Activated CD8-positive, alpha-beta T cell treated with anti-CD3 and anti-CD28 coated beads for 36 hours (primary cell): Measurements from ENCODE around the gene PEPD. TPM values are rescaled to one million over a fixed set of nuclear protein-coding genes. Genes with fewer than 3 reads are reported as not detected.

Experiments used
- ATAC-seq: fragments of 200-7000 bp; cut with Tn5 transposase; one replicate; pipeline ENCODE4 v1.10.0; 2021; ENCODE audit warnings: mild to moderate bottlenecking, moderate library complexity
- CTCF ChIA-PET: fragments of 350-600 bp; sonication (Branson Sonifier 250); formaldehyde crosslinking; loops from one replicate; lab custom pipeline; 2021; ENCODE audit warnings: antibody characterized with exemption; lab: Charles Lee
- POLR2A ChIA-PET: fragments of 350-600 bp; sonication (Branson Sonifier 250); formaldehyde crosslinking; loops from one replicate; lab custom pipeline; 2021; ENCODE audit warnings: antibody characterized with exemption; lab: Charles Lee
- DNase-seq: peaks from one replicate; pipeline ENCODE4 v3.0.0-alpha.2; 2020
- H3K27ac Mint-ChIP-seq: one replicate; pipeline ENCODE4 v1.8.0; 2021; ENCODE audit warnings: mild to moderate bottlenecking, mixed read lengths
- H3K27me3 Mint-ChIP-seq: one replicate; pipeline ENCODE4 v1.8.0; 2021; ENCODE audit warnings: mixed read lengths
- H3K36me3 Mint-ChIP-seq: one replicate; pipeline ENCODE4 v1.8.0; 2021; ENCODE audit warnings: low read depth, mixed read lengths
- H3K4me1 Mint-ChIP-seq: one replicate; pipeline ENCODE4 v1.8.0; 2021; ENCODE audit warnings: low read depth, mixed read lengths
- H3K4me3 Mint-ChIP-seq: one replicate; pipeline ENCODE4 v1.8.0; 2021; ENCODE audit warnings: mild to moderate bottlenecking, moderate library complexity, mixed read lengths
- H3K9me3 Mint-ChIP-seq: one replicate; pipeline ENCODE4 v1.8.0; 2021; ENCODE audit warnings: mixed read lengths
- intact Hi-C: fragments of 100-400 bp; cut with micrococcal nuclease; formaldehyde crosslinking; loops from one replicate; pipeline ENCODE4 v1.10.0; 2022
- total RNA-seq, 2 experiments: library from RNA; stranded (reverse); gene quantifications; one replicate each; pipeline ENCODE4 v1.2.3, GENCODE V29; 2021
- TF ChIP-seq, protein P1 (sequence below): fragments of 200-600 bp; IDR thresholded peaks from one replicate; pipeline ENCODE4 v1.8.0; 2022; ENCODE audit warnings: antibody characterized with exemption, mild to moderate bottlenecking

Gene PEPD
- total RNA-seq, 2 experiments from 2014 or later = 32.6 to 34.6 TPM

DNA sequence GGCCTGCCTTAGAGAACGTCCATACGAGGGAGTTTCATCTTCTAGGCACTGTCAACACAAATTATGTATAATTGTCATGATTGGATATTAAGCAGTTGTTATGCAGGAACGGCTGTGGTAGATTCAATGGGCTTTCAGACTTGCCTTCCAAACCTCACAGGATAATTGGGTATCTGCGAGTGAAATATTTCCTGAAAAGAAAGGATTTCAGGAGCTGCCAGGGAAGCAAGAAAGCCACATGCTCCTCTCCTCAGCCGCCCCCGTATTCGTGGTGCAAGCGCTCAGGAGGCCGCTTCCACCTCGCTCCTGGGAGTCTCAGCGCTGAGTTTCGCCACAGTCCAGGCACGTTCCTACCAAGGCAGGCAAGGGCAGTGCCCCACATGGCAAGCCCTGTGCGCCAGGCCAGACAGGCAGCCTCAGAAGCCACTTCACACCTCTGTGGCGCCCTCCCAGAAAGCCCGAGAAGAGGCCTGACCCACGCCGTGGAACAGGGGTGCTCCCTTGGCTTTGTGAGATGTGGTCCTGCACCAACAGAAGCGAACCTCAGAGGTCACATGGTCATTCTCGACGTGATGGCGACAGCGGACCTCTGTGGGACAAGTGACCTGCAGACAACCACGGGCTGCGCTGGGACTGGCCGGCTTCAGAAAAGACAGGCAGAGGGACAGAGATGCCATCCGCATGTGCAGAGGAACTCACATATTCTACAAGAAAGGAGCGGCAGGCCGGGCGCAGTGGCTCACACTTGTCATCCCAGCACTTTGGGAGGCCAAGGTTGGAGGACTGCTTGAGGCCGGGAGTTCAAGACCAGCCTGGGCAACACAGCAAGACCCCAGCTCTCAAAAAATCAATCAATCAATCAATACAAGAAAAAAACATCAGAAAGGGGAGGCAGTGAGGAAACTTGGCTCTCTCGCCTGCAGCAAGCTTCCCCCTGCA is 106.7 kb downstream of the PEPD start:
- Mint-ChIP-seq H3K27ac (no peak overlapping the region), H3K27me3 (no peaks in the 10 kb centered on the region), H3K4me3 (no peak overlapping the region), H3K9me3 (no peaks in the 10 kb centered on the region), H3K36me3 (no peaks in the 10 kb centered on the region), H3K4me1 (peaks cover 4% of the 10 kb centered on the region)
- DNase-seq (no peak), ATAC-seq (no peak)
- ChIA-PET POLR2A (interaction anchor here (1.1 kb wide), 1 partner anchor 189 kb away, joined by 3 read pairs; the partner anchor contains the start of gene SLC7A10), CTCF (interaction anchor here (0.9 to 1.8 kb wide), 4 partner anchors 8 to 357 kb away, joined by 3 to 9 read pairs (median 3); no protein-coding TSS in a partner anchor)
- intact Hi-C loops = loop anchor here (5.0 kb wide), 1 partner anchor 352 kb away; no protein-coding TSS in a partner anchor
- TF ChIP-seq, protein P1, sequence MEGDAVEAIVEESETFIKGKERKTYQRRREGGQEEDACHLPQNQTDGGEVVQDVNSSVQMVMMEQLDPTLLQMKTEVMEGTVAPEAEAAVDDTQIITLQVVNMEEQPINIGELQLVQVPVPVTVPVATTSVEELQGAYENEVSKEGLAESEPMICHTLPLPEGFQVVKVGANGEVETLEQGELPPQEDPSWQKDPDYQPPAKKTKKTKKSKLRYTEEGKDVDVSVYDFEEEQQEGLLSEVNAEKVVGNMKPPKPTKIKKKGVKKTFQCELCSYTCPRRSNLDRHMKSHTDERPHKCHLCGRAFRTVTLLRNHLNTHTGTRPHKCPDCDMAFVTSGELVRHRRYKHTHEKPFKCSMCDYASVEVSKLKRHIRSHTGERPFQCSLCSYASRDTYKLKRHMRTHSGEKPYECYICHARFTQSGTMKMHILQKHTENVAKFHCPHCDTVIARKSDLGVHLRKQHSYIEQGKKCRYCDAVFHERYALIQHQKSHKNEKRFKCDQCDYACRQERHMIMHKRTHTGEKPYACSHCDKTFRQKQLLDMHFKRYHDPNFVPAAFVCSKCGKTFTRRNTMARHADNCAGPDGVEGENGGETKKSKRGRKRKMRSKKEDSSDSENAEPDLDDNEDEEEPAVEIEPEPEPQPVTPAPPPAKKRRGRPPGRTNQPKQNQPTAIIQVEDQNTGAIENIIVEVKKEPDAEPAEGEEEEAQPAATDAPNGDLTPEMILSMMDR = no peak

DNA sequence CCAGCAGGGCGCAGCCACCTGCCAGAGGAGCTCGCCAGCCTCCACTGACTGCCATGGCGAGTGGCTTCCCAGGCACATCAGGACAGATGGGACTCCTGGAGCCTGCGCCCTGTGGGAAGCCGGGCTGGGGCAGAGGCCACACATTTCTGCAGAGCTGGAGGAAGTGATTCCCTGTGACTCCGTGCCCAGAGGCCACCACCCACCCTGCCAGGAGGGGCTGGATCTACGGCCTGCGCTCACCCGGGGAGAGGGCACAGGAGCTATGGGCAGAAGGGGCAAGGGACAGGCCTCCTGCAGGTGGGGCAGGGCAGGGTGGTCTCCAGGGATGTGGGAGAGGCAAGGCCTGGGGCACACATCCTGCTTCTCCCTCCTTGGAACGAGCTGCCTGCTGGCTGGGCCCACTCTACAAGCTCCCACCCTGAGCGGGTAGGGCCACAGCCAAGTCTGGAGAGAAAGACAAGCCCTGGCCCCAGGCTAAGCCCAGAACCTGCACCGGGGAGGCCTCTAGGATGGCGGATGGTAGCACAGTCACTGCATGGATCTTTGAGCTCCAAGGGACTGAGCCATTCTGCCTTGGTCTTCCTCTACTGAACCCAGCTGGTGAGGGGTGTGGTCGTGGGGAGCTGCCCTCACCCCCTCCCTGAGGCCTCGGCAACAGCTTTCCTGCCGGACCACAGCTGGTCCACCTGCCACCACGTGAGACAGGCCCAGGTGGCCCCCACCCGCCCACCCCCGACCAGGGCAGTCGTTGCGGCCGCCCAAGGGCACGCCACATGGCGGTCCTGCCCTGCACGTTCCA is 107.5 kb downstream of the PEPD start:
- Mint-ChIP-seq H3K27ac (no peak overlapping the region), H3K9me3 (no peaks in the 10 kb centered on the region), H3K4me1 (peaks cover 4% of the 10 kb centered on the region), H3K4me3 (no peak overlapping the region), H3K27me3 (no peaks in the 10 kb centered on the region), H3K36me3 (no peaks in the 10 kb centered on the region)
- no peak for DNase-seq
- ChIA-PET POLR2A (interaction anchor here (1.1 kb wide), 1 partner anchor 188 kb away, joined by 3 read pairs; the partner anchor contains the start of gene SLC7A10), CTCF (interaction anchor here (0.9 kb wide), 1 partner anchor 358 kb away, joined by 3 read pairs; no protein-coding TSS in a partner anchor)
- intact Hi-C loops = no loop called here
- no peak for ATAC-seq
- TF ChIP-seq, protein P1 = no peak

DNA sequence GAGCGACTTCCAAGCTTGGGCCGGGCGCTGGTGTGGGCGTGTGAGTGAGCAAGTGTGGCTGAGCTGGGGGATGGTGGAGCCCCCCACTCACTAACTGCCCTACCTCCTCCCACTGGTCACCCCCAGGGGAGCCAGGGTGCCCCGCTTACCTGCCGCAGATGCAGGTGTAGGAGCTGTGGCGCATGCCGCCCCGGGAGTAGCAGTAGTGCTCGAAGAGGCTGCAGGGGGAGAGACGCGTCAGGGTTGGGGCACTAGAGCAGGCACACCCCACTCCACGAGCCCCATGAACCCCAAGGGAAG is 108.2 kb downstream of the PEPD start:
- TF ChIP-seq, protein P1 = no peak
- DNase-seq (no peak), ATAC-seq (no peak)
- ChIA-PET POLR2A (no interaction called here), CTCF (no interaction called here)
- H3K9me3 Mint-ChIP-seq = no peaks in the 10 kb centered on the region
- intact Hi-C loops = no loop called here
- H3K27ac Mint-ChIP-seq = no peak overlapping the region
- no peaks in the 10 kb centered on the region for H3K27me3 Mint-ChIP-seq
- H3K4me3 Mint-ChIP-seq = no peak overlapping the region
- H3K36me3 Mint-ChIP-seq = no peaks in the 10 kb centered on the region
- H3K4me1 Mint-ChIP-seq = peaks cover 4% of the 10 kb centered on the region

DNA sequence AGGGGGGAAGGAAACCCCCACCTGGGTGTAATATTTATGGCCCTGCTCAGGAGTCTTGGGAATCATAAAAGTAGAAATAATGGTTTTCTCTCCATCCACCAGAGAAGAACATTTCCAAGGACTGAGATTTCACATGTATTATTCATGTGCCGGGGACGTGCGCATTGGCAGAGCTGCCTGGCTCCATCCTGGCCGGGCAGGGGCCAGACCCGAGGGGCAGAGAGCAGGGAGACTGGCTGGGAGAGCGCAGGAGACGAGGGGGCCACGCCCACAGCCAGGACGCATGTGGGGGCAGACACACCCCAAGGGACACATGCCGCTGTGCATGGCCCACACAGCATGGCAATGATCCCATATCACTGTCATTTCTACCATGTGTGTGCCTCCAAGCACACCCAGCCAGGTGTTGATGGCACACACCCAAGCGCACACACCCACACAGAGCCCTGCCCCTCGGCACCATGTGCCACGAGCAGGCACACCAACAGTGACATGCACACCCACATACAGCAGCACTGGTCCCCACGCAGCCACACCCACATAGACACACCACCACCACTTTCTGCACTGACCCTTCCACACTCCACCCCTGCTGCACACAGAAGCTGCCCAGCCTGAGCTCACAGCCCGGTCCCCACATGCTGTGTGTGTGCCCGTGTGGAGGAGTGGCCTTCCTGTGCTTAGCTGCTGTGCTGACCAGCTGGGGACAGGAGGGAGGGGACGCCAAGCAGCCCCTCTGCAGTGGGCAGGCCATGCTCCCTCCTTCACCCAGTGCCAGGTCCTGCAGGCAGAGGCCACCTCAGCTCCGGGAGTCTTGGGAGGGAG is 108.8 kb downstream of the PEPD start:
- Mint-ChIP-seq H3K4me1 (peaks cover 4% of the 10 kb centered on the region), H3K27me3 (no peaks in the 10 kb centered on the region), H3K9me3 (no peaks in the 10 kb centered on the region), H3K27ac (no peak overlapping the region), H3K36me3 (no peaks in the 10 kb centered on the region), H3K4me3 (no peak overlapping the region)
- TF ChIP-seq, protein P1 = no peak
- CTCF ChIA-PET = no interaction called here
- ATAC-seq (no peak), DNase-seq (no peak)
- POLR2A ChIA-PET = no interaction called here
- intact Hi-C loops = no loop called here
